ENCODE results near the gene HACE1. TPM values are rescaled to one million over a fixed set of nuclear protein-coding genes. Genes with fewer than 3 reads are reported as not detected.

The HACE1 gene
- total RNA-seq, 1 experiment from 2014 or later: 4.3 TPM

GRCh38 chr6:104788400-104788799 lies 71.3 kb downstream of the HACE1 start:
- no TSS peak for BruUV-seq (replicated peaks)
- Histone ChIP-seq H3K79me2 (ENCODE audit: low read length) (no peaks in the 10 kb centered on the region), H3K4me3 (ENCODE audit: low read length) (no peak overlapping the region), H3K27ac (ENCODE audit: low read length) (no peak overlapping the region), H3K36me3 (ENCODE audit: low read depth, low read length) (no peaks in the 10 kb centered on the region), H3K9me3 (ENCODE audit: low read length) (no peaks in the 10 kb centered on the region), H3K4me1 (ENCODE audit: insufficient read depth, low read length) (no peaks in the 10 kb centered on the region; the same call in 1 of the 2 replicates), H3K9ac (ENCODE audit: low read length) (no peak overlapping the region), H3K27me3 (ENCODE audit: low read length) (no peaks in the 10 kb centered on the region), H4K20me1 (ENCODE audit: low read length) (no peaks in the 10 kb centered on the region), H3K4me2 (ENCODE audit: low read length) (no peak overlapping the region), H2AFZ (ENCODE audit: low read length) (no peak overlapping the region), H3K9me2 (replicated peaks; ENCODE audit: low read length) (no peaks in the 10 kb centered on the region), H3F3A (ENCODE audit: low read length, unreplicated experiment) (no peaks in the 10 kb centered on the region)
- DNase-seq (no peak), ATAC-seq (no peak)
- ChIA-PET POLR2A (ENCODE audit: unreplicated experiment) (interaction anchor here (1.0 kb wide), 1 partner anchor 228 kb away, joined by 3 read pairs; no protein-coding TSS in a partner anchor), CTCF (interaction anchor here (0.6 kb wide), 1 partner anchor 290 kb away, joined by 3 read pairs; no protein-coding TSS in a partner anchor)
- TF ChIP-seq EZH2 (IDR thresholded peaks at IDR 0.05; ENCODE audit: low read length, unreplicated experiment) (no peak), EZH2phosphoT487 (IDR thresholded peaks at IDR 0.05; ENCODE audit: borderline replicate concordance, low read length) (no peak), CTCF (conservative IDR thresholded peaks at IDR 0.05; ENCODE audit: low read depth, low read length) (no peak)
- intact Hi-C loops (cut with micrococcal nuclease): no loop called here

GRCh38 chr6:104787305-104787704 lies 72.4 kb downstream of the HACE1 start:
- Histone ChIP-seq H3K9me3 (ENCODE audit: low read length) (no peaks in the 10 kb centered on the region), H3K4me1 (ENCODE audit: insufficient read depth, low read length) (no peaks in the 10 kb centered on the region; the same call in 1 of the 2 replicates), H3K27ac (ENCODE audit: low read length) (no peak overlapping the region), H3K4me2 (ENCODE audit: low read length) (no peak overlapping the region), H3K4me3 (ENCODE audit: low read length) (no peak overlapping the region), H3K36me3 (ENCODE audit: low read depth, low read length) (no peaks in the 10 kb centered on the region), H3K9me2 (replicated peaks; ENCODE audit: low read length) (no peaks in the 10 kb centered on the region), H3K9ac (ENCODE audit: low read length) (no peak overlapping the region), H3K79me2 (ENCODE audit: low read length) (no peaks in the 10 kb centered on the region), H4K20me1 (ENCODE audit: low read length) (no peaks in the 10 kb centered on the region), H3K27me3 (ENCODE audit: low read length) (no peaks in the 10 kb centered on the region), H2AFZ (ENCODE audit: low read length) (no peak overlapping the region), H3F3A (ENCODE audit: low read length, unreplicated experiment) (no peaks in the 10 kb centered on the region)
- ATAC-seq: no peak
- intact Hi-C loops (cut with micrococcal nuclease): no loop called here
- no TSS peak for BruUV-seq (replicated peaks)
- no peak for TF ChIP-seq CTCF (conservative IDR thresholded peaks at IDR 0.05; ENCODE audit: low read depth, low read length)
- no peak for TF ChIP-seq EZH2 (IDR thresholded peaks at IDR 0.05; ENCODE audit: low read length, unreplicated experiment)
- no peak for TF ChIP-seq EZH2phosphoT487 (IDR thresholded peaks at IDR 0.05; ENCODE audit: borderline replicate concordance, low read length)
- POLR2A ChIA-PET (ENCODE audit: unreplicated experiment): no interaction called here
- DNase-seq: no peak
- CTCF ChIA-PET: no interaction called here

DNA sequence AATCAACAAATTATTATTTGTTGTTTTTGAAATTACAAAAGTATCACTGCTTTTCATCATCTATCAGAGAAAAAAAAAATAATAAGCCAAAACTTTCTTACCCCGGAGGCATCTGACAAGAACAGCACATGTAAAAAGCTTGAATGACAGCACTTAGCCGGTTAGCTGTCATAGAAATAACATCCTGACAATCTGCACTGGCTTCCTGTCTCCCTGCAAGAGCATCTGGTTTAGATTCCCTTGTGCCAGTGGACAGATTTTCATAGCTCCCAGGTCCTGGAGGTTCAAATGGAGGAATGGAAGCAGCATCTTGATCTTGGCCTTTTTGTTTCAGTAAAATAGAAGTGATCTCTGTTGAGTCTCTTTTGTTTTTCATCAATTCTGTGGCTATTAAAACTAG lies 74.8 kb downstream of the HACE1 start:
- ChIA-PET POLR2A (ENCODE audit: unreplicated experiment) (no interaction called here), CTCF (no interaction called here)
- Histone ChIP-seq H3K9me2 (replicated peaks; ENCODE audit: low read length) (no peaks in the 10 kb centered on the region), H3K9me3 (ENCODE audit: low read length) (no peaks in the 10 kb centered on the region), H3K36me3 (ENCODE audit: low read depth, low read length) (no peaks in the 10 kb centered on the region), H3K27me3 (ENCODE audit: low read length) (no peaks in the 10 kb centered on the region), H3K4me2 (ENCODE audit: low read length) (no peak overlapping the region), H3K4me3 (ENCODE audit: low read length) (no peak overlapping the region), H3K79me2 (ENCODE audit: low read length) (no peaks in the 10 kb centered on the region), H3K4me1 (ENCODE audit: insufficient read depth, low read length) (no peaks in the 10 kb centered on the region; the same call in 1 of the 2 replicates), H4K20me1 (ENCODE audit: low read length) (no peaks in the 10 kb centered on the region), H2AFZ (ENCODE audit: low read length) (no peak overlapping the region), H3K9ac (ENCODE audit: low read length) (no peak overlapping the region), H3K27ac (ENCODE audit: low read length) (no peak overlapping the region), H3F3A (ENCODE audit: low read length, unreplicated experiment) (no peaks in the 10 kb centered on the region)
- DNase-seq (no peak), ATAC-seq (no peak)
- no TSS peak for BruUV-seq (replicated peaks)
- intact Hi-C loops (cut with micrococcal nuclease): no loop called here
- TF ChIP-seq EZH2 (IDR thresholded peaks at IDR 0.05; ENCODE audit: low read length, unreplicated experiment): no peak
- TF ChIP-seq CTCF (conservative IDR thresholded peaks at IDR 0.05; ENCODE audit: low read depth, low read length): no peak
- TF ChIP-seq EZH2phosphoT487 (IDR thresholded peaks at IDR 0.05; ENCODE audit: borderline replicate concordance, low read length): no peak

All from PC-3 (cell line).